Breast epithelium (tissue), 3 donors: ENCODE measurements around the gene FRK.

ENCODE experiments used
- POLR2A ChIP-seq: fragments of 450-650 bp; IDR thresholded peaks from one replicate; pipeline ENCODE4 v1.6.1; 2016; ENCODE audit warnings: antibody characterized with exemption, mild to moderate bottlenecking, moderate library complexity
- POLR2AphosphoS5 ChIP-seq, 3 donors: sonication (generic); formaldehyde crosslinking; IDR thresholded peaks; one replicate each; pipeline ENCODE4 v1.6.1; 2017; ENCODE audit warnings: antibody characterized with exemption in 3 of 3
- TF ChIP-seq, protein P1 (sequence below), 3 donors: fragments of 450-650 bp; IDR thresholded peaks; one replicate each; pipeline ENCODE4 v1.5.1; 2016 to 2017; ENCODE audit warnings: antibody characterized with exemption in 3 of 3, mild to moderate bottlenecking in 3 of 3, moderate library complexity in 3 of 3

DNA sequence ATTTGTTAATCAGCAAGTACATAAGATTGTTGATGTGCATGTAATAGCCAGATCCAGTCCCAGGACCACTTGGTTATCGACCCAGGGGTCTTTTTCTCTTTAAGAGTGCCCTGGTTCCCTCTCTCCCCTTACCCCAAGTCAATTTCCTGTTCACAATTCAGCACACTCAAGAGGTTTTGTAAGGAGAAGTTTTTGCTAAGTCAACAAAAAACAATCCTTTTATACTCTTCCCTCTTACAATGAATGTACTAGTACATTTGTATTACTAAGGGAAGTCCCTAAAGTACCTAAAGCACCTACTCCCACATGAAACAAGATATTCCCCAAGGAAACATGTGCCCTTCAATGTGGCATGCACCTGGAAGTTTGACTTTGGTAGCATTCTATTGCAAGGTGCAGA lies 38.3 kb upstream of the FRK start:
- TF ChIP-seq POLR2AphosphoS5 (IDR thresholded peaks at IDR 0.05) (no peak), POLR2A (no peak)
- TF ChIP-seq, protein P1, sequence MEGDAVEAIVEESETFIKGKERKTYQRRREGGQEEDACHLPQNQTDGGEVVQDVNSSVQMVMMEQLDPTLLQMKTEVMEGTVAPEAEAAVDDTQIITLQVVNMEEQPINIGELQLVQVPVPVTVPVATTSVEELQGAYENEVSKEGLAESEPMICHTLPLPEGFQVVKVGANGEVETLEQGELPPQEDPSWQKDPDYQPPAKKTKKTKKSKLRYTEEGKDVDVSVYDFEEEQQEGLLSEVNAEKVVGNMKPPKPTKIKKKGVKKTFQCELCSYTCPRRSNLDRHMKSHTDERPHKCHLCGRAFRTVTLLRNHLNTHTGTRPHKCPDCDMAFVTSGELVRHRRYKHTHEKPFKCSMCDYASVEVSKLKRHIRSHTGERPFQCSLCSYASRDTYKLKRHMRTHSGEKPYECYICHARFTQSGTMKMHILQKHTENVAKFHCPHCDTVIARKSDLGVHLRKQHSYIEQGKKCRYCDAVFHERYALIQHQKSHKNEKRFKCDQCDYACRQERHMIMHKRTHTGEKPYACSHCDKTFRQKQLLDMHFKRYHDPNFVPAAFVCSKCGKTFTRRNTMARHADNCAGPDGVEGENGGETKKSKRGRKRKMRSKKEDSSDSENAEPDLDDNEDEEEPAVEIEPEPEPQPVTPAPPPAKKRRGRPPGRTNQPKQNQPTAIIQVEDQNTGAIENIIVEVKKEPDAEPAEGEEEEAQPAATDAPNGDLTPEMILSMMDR (IDR thresholded peaks at IDR 0.05): no peak
